Fibroblast of skin of right quadriceps (primary cell): Measurements from ENCODE around the gene LIMK1.
"Not testable (repeated sequence)": the region's sequence is repeated elsewhere in the genome, so short reads cannot be mapped to it uniquely, and the experiment has no call there.

Experiments used
- DNase-seq: peaks from one replicate; pipeline ENCODE4 v3.0.0-alpha.2; 2013

Gene LIMK1

GRCh38 chr7:74083117-74083876 is at the start of gene LIMK1:
Gene LIMK1, plus strand, starts transcription at chr7:74083804. Its CDS starts 187 bp downstream, at chr7:74083991.
- DNase-seq, result peak; percentile 79

- DNase-seq, result no peak
These were observed 46.0 kb upstream of the LIMK1 start for GRCh38 chr7:74037609-74038008.

- DNase-seq, result no peak
These were observed 45.2 kb upstream of the LIMK1 start for GRCh38 chr7:74038194-74038961.

- no peak for DNase-seq
These were observed 44.3 kb upstream of the LIMK1 start for GRCh38 chr7:74039337-74039736.

- DNase-seq, result no peak
These were observed 43.4 kb upstream of the LIMK1 start for GRCh38 chr7:74040101-74040790.

- no peak for DNase-seq
These were observed 42.6 kb upstream of the LIMK1 start for GRCh38 chr7:74040791-74041520.

- no peak for DNase-seq
These were observed 40.7 kb upstream of the LIMK1 start for GRCh38 chr7:74042746-74043522.

- peak; percentile 78 for DNase-seq
These were observed 40.1 kb upstream of the LIMK1 start for GRCh38 chr7:74043523-74043951.

- no peak for DNase-seq
These were observed 38.9 kb upstream of the LIMK1 start for GRCh38 chr7:74044366-74045350.

- DNase-seq, result not testable (repeated sequence)
These were observed 37.0 kb upstream of the LIMK1 start for GRCh38 chr7:74046581-74046980.

GRCh38 chr7:74047804-74048380 is 35.7 kb upstream of the LIMK1 start:
- no peak for DNase-seq

- DNase-seq, result no peak
These were observed 34.5 kb upstream of the LIMK1 start for GRCh38 chr7:74048999-74049599.

GRCh38 chr7:74049997-74050798 is 33.4 kb upstream of the LIMK1 start:
- DNase-seq, result no peak

- DNase-seq, result peak; percentile 35
These were observed 32.4 kb upstream of the LIMK1 start for GRCh38 chr7:74051193-74051592.

- DNase-seq, result no peak
These were observed 31.8 kb upstream of the LIMK1 start for GRCh38 chr7:74051629-74052410.

- DNase-seq, result no peak
These were observed 31.0 kb upstream of the LIMK1 start for GRCh38 chr7:74052628-74053027.

- DNase-seq, result no peak
These were observed 29.9 kb upstream of the LIMK1 start for GRCh38 chr7:74053589-74054186.
